ENCODE results near the gene PHACTR1.
"Not testable (repeated sequence)": the region's sequence is repeated elsewhere in the genome, so short reads cannot be mapped to it uniquely, and the experiment has no call there.

Gene PHACTR1

GRCh38 chr6:12749531-12750379 is 33.2 kb downstream of the PHACTR1 start:
- DNase-seq (ENCODE audit: low read depth) = no peak

DNA sequence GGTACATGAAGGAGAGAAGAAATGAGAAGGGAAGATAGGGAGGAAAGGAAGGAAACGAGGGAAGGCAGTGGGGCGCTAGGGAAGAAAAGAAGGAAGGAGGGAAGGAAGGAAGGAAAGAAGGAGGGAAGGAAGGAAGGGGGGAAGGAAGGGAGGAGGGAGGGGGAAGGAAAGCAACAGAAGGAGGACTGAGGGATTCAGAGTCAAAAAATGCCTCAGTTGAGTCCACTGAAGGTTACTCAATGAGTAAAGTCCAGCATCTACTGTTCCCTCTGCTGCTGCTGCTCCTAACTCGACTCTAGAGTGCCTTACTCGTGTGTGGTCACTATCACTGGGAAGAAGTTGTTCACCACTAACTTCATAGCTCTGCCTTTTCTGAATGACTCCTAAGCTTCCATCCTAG is 33.8 kb downstream of the PHACTR1 start:
- DNase-seq (ENCODE audit: low read depth) = no peak

- DNase-seq (ENCODE audit: low read depth) = no peak
Observed at GRCh38 chr6:12751694-12752325, 35.2 kb downstream of the PHACTR1 start.

DNA sequence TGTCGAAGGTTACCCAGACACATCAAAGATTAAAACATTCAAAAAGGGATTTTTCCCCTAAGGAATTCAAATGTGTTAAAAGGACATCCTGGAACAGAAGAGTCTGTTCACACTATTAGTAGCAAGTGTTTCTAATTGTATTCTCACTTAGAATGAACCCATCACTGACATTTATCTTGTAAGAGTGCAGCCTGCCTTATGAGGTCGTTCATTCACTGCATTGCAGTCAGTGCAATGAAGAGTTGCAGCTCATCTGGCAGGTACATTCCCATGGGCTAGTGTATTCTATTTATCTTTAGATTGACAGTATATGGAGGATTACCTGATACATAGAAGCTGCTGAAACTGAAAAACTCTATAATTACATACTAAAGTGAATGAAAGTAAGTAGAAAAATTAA is 36.5 kb downstream of the PHACTR1 start:
- no peak for DNase-seq (ENCODE audit: low read depth)

DNA sequence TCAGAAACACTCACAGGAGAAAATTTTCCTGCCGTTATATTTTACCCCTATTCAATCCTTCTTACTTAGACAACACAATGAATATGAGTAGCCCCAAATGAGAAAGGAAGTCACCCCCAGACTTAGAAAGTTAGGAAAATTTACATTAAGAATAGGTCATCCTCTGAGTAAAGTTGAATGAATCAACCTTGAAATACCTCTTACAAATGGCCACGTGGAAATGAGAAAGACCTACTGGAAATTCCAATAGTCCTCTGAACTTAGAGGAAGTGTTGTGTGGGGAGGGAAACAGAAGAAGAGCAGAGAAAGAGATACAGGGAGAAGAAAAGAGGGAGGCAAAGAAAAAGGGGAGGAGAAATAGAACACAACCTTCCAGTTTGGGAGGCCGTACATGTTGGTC is 43.7 kb downstream of the PHACTR1 start:
- no peak for DNase-seq (ENCODE audit: low read depth)

- DNase-seq (ENCODE audit: low read depth) = no peak
Observed at GRCh38 chr6:12760911-12761310, 44.3 kb downstream of the PHACTR1 start.

GRCh38 chr6:12761376-12762115 is 45.0 kb downstream of the PHACTR1 start:
- DNase-seq (ENCODE audit: low read depth) = no peak

GRCh38 chr6:12762731-12763434 is 46.3 kb downstream of the PHACTR1 start:
- DNase-seq (ENCODE audit: low read depth) = not testable (repeated sequence)

GRCh38 chr6:12766365-12766764 is 49.8 kb downstream of the PHACTR1 start:
- no peak for DNase-seq (ENCODE audit: low read depth)

GRCh38 chr6:12767016-12767415 is 50.4 kb downstream of the PHACTR1 start:
- no peak for DNase-seq (ENCODE audit: low read depth)

DNA sequence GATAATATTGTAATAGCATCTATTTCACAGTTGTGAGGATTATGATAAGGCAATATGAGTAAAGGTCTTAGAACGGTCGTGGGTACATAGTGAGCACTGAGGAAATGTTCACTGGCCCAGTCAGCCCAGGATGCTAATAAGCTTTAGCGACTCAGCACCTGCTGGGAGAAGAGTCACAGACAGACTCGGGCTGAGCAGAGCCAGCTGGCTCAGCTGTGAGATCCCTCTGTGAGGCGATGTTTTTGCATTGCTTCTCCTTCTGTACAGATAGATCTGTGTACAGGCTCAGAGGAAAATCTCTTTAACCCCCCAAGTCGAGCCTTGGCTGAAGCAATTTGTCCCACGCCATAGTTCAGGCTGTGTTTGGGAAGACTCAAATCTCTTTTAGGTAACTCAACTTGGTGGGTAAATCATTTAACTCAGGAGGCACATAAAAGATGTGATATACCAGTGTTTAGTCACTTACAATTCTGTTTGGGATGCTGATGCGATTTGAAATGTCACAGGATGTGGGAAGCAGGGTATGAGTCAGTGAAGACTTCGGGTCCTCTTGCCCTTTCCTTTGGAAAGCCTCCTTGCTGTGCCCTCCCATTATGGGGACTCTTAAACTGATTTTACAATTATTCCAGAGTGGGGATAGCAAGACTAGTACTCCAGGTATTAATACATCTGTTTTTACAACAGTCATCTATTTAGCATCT is 53.1 kb downstream of the PHACTR1 start:
- no peak for DNase-seq (ENCODE audit: low read depth)

DNA sequence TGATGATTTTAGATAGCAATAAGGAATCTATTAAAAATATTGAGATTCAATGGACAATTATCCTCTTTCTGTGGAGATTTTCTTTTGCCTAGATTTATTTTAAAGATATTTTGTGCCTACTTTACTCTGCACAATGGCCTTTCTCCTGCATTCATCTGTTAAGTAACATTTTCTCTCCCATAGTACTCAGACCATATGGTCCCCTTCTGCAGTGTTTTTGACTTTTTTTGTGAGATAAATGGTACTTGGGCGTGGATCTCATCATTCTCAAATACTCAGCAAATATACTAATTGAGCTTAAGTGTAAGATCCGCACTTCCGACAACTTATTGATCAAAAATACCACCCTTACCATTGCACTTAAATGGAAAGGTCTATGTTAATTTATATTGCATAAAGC is 55.8 kb downstream of the PHACTR1 start:
- DNase-seq (ENCODE audit: low read depth) = no peak

DNA sequence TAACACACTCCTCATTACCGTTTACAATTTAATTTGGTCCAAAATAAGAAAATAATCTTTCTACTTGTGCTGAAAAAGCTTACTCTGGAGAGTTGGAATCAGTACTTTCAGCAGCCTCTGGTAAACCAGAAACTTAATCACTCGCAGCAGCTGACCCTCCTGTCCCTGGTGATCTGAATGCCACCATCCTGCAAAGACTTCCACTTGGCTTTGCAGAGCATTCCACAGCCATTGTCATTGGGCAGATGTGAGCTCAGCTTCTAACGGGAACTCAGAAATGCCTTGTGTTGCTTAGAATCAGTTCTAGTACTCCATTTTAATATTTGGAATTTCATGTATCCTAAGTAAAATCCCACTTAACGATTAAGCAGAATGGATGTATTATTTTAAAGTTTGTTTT is 59.7 kb downstream of the PHACTR1 start:
- DNase-seq (ENCODE audit: low read depth) = no peak

DNA sequence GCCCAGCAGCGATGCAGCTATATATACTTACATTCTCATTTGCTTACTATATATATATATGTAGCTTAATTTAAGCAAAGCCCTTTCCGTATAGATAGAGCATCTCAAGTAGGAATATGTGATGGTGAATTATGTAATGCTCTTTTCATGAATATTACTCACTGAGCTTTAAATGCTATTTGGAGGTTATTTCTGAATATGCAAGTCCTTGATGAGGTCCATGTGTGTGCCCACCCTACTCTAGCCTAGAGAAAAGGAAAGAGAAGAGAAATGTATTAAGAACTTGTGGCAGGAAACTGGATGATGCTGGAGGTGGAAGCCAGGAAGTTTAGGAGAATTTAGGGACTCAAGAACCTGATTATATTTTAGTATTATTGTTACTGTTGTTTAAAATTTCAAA is 63.2 kb downstream of the PHACTR1 start:
- no peak for DNase-seq (ENCODE audit: low read depth)

DNA sequence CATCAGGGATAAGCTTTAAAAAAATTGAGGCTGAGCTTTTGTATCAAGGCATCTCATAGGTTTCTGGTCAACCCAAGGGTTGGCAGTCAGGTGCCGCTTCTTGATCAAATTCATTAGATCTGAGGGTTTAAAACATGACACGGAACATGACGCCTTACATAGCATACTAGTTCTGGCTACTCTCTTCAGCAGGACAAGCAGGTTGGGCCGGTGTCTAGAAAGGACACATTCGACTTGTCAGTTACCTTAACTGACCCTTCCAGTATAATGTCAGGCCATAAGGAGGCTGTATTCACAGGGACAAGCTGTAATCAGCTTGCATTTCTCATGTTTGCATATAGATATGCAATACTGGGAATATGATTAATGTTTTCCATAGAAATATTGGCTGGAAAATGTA is 65.6 kb downstream of the PHACTR1 start:
- DNase-seq (ENCODE audit: low read depth) = no peak

DNA sequence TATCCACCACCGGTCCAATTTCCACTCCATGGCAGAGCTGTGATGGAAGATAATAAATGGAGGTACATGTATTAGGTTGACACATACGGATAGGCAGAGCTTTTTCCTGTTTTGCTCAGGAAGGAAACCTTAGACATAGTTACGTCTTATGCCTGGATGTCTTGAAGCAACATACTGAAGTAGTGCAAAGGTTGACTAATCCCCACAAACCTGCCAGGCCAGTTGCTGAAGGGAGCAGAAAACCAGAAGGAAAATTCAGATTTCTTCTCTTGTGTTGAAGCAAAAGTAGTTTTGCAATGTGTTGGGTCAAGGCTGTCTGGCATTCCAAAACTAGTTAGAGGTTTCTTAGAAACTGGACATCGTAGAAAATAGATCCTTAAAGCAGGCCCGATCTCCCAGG is 68.7 kb downstream of the PHACTR1 start:
- no peak for DNase-seq (ENCODE audit: low read depth)

DNA sequence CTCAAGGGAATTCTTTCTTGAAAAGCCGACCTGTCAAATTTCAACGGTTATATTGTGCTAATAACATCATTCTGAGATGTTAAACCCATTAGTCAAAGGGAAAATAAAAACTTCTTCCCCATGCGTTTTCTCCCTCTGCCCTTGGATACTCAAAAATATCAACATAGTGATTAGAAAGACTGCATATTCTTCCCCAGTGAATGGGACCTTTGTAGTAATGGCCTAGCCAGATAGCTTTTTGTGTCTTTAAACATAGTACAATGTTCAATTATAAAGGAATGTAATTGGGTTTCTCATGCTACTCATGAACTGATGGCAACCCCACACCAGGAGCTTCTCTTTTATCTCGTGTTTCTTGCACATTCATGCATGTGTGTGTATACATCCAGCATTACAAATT is 69.4 kb downstream of the PHACTR1 start:
- DNase-seq (ENCODE audit: low read depth) = no peak

DNA sequence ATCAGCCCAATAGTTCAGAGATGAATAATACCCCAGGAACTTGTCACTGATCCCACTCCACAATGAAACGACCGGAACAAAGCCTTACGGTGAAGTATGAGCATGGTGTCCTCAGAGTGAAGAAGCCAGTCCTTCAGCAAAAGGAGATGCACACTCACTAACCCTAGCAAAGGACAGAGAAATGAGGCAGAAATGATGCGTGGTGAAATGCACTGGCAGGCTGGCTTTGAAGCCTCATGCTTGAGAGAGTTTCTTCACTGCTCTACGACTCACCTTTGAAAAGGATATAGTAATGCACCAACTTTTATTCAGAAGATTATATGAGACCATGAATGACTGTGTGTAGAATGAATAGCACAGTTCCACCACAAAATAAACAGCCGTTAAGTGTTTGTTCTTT is 74.8 kb downstream of the PHACTR1 start:
- no peak for DNase-seq (ENCODE audit: low read depth)

GRCh38 chr6:12798326-12798725 is 81.8 kb downstream of the PHACTR1 start:
- DNase-seq (ENCODE audit: low read depth) = no peak

DNA sequence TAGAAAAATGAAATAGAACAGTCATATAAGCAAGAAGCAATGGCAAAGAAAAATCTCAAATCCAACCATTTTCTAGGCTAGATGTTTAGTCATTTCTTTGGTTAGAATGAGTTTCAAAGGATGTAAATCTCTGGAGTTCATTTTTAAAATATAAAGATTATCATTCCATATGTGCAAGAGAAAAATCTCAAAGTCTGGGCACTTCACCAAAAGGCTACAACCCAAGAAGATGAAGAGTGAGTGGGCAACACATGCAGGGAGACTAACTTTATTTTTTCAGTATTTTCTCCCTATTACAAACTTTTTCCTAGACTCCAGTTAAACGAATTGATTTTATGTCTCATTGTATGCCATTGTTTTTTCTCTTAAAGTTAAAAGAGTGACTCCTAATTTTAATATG is 83.6 kb downstream of the PHACTR1 start:
- no peak for DNase-seq (ENCODE audit: low read depth)

DNA sequence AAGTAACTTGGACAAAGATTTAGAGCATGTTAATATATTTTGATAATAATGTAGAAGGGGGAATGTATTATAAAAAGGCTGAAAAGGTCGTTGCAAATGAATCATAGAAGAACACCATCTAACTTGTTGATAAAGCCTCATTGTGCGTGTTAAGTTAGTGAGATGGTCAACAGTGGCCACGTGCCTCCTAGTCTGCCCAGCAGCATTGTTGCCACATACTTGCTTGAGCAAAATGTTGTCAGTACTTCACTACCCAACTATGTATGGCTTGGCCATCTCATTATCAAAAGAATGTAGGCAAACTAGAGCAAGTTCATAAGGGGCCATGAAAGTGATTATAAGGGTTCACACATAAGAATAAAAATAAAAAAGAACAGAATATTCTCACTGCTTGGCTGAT is 84.6 kb downstream of the PHACTR1 start:
- DNase-seq (ENCODE audit: low read depth) = no peak

GRCh38 chr6:12802440-12802839 is 85.9 kb downstream of the PHACTR1 start:
- no peak for DNase-seq (ENCODE audit: low read depth)
